Liver (tissue), 9 donors: Measurements from ENCODE around the gene KAT2A. TPM values are rescaled to one million over a fixed set of nuclear protein-coding genes. Genes with fewer than 3 reads are reported as not detected.

Source experiments
- DNase-seq: peaks from one replicate; pipeline ENCODE4 v3.0.0-alpha.2; 2017; ENCODE audit warnings: low spot score
- H3K27ac ChIP-seq, 2 donors: one replicate each; pipeline ENCODE4 v1.7.0; 2013; ENCODE audit warnings: inconsistent platforms in 2 of 2, low read length in 2 of 2, control low read depth in 1 of 2, low read depth in 1 of 2, mild to moderate bottlenecking in 1 of 2
- H3K27me3 ChIP-seq, 4 donors: one replicate each; pipeline versions ENCODE4 v1.6.1 to v1.7.0; 2013; ENCODE audit warnings: low read length in 3 of 4, inconsistent platforms in 1 of 4, mild to moderate bottlenecking in 1 of 4, moderate library complexity in 1 of 4; ENCODE audit not compliant: control insufficient read depth in 4 of 4, insufficient read depth in 4 of 4
- H3K36me3 ChIP-seq, 4 donors: one replicate each; pipeline versions ENCODE4 v1.6.1 to v1.7.0; 2013; ENCODE audit warnings: low read length in 3 of 4, mild to moderate bottlenecking in 3 of 4, low read depth in 1 of 4, moderate library complexity in 1 of 4; ENCODE audit not compliant: control insufficient read depth in 4 of 4, insufficient read depth in 3 of 4
- H3K4me1 ChIP-seq, 4 donors: one replicate each; pipeline versions ENCODE4 v1.6.1 to v1.7.0; 2013; ENCODE audit warnings: low read length in 3 of 4, mild to moderate bottlenecking in 3 of 4, moderate library complexity in 1 of 4; ENCODE audit not compliant: control insufficient read depth in 4 of 4, insufficient read depth in 4 of 4
- H3K4me3 ChIP-seq, 3 donors: one replicate each; pipeline versions ENCODE4 v1.6.1 to v1.7.0; 2013; ENCODE audit warnings: low read length in 3 of 3, control low read depth in 1 of 3, low read depth in 1 of 3, mild to moderate bottlenecking in 1 of 3
- H3K9ac ChIP-seq, 2 donors: one replicate each; pipeline ENCODE4 v1.7.0; 2013; ENCODE audit warnings: low read length in 2 of 2, mild to moderate bottlenecking in 2 of 2, moderate library complexity in 2 of 2, control low read depth in 1 of 2, low read depth in 1 of 2
- H3K9me3 ChIP-seq, 4 donors: one replicate each; pipeline versions ENCODE4 v1.6.1 to v1.7.0; 2013; ENCODE audit warnings: low read length in 3 of 4; ENCODE audit not compliant: control insufficient read depth in 4 of 4
- EGR1 ChIP-seq, 2 donors: IDR thresholded peaks; 2 replicates each; pipeline ENCODE4 v1.6.1; 2016 to 2018; ENCODE audit warnings: antibody characterized with exemption in 2 of 2, low read depth in 2 of 2
- FOXA1 ChIP-seq: IDR thresholded peaks from 2 replicates; pipeline ENCODE4 v1.6.1; 2016; ENCODE audit warnings: antibody characterized with exemption
- FOXA2 ChIP-seq: IDR thresholded peaks from 2 replicates; pipeline ENCODE4 v1.6.1; 2016; ENCODE audit warnings: antibody characterized with exemption
- GABPA ChIP-seq, 2 donors: IDR thresholded peaks in 1 of 2; conservative IDR thresholded peaks in 1 of 2; 2 replicates each; pipeline ENCODE4 v1.6.1; 2016; ENCODE audit warnings: antibody characterized with exemption in 2 of 2, mild to moderate bottlenecking in 1 of 2, moderate library complexity in 1 of 2
- HNF4A ChIP-seq, 2 donors: conservative IDR thresholded peaks; 2 replicates each; pipeline ENCODE4 v1.6.1; 2016; ENCODE audit warnings: antibody characterized with exemption in 2 of 2, mild to moderate bottlenecking in 2 of 2
- HNF4G ChIP-seq: IDR thresholded peaks from 2 replicates; pipeline ENCODE4 v1.6.1; 2016; ENCODE audit warnings: antibody characterized with exemption
- JUND ChIP-seq, 2 donors: IDR thresholded peaks; 2 replicates each; pipeline ENCODE4 v1.6.1; 2016; ENCODE audit warnings: antibody characterized with exemption in 2 of 2
- NR2F2 ChIP-seq: IDR thresholded peaks from 2 replicates; pipeline ENCODE4 v1.6.1; 2016; ENCODE audit warnings: antibody characterized with exemption
- RAD21 ChIP-seq, 2 donors: IDR thresholded peaks; 2 replicates each; pipeline ENCODE4 v1.6.1; 2016; ENCODE audit warnings: antibody characterized with exemption in 2 of 2, mild to moderate bottlenecking in 2 of 2
- RXRA ChIP-seq, 2 donors: IDR thresholded peaks; 2 replicates each; pipeline ENCODE4 v1.6.1; 2017 to 2018; ENCODE audit warnings: antibody characterized with exemption in 2 of 2, mild to moderate bottlenecking in 1 of 2
- SP1 ChIP-seq: IDR thresholded peaks from 2 replicates; pipeline ENCODE4 v1.6.1; 2018; ENCODE audit warnings: antibody characterized with exemption, mild to moderate bottlenecking
- TAF1 ChIP-seq: conservative IDR thresholded peaks from 2 replicates; pipeline ENCODE4 v1.6.1; 2016; ENCODE audit warnings: antibody characterized with exemption, mild to moderate bottlenecking
- YY1 ChIP-seq: IDR thresholded peaks from 2 replicates; pipeline ENCODE4 v1.6.1; 2016; ENCODE audit warnings: antibody characterized with exemption, mild to moderate bottlenecking
- WGBS: extraction: QIAGEN DNeasy Blood & Tissue Kit; methylation state at CpG from one replicate; pipeline ENCODE4 v1.1.7; 2013; 5-methylcytosine and 5-hydroxymethylcytosine counted together
- polyA plus RNA-seq, 2 donors: library from polyadenylated mRNA; stranded (reverse) in 1 of 2; unstranded in 1 of 2; fragments of 200-250 nt in 1 of 2; fragments of >200 nt in 1 of 2; fragmentation: Nextera tagmentation in 1 of 2; extraction: Ambion mirVana in 1 of 2; gene quantifications; one replicate each; pipeline versions ENCODE4 v1.2.1 to v1.2.3, GENCODE V29; 2013 to 2015
- total RNA-seq, 2 donors: library from RNA; depleted of rRNA; stranded (reverse); fragments of >200 nt; gene quantifications; one replicate each; pipeline ENCODE4 v1.2.3, GENCODE V29; 2014
- TF ChIP-seq, protein P1 (sequence below): IDR thresholded peaks from 2 replicates; pipeline ENCODE4 v1.6.1; 2016; ENCODE audit warnings: antibody characterized with exemption
- TF ChIP-seq, protein P2 (sequence below): IDR thresholded peaks from 2 replicates; pipeline ENCODE4 v1.6.1; 2016; ENCODE audit warnings: antibody characterized with exemption
- TF ChIP-seq, protein P3 (sequence below): fragments of 150-350 bp; IDR thresholded peaks from 2 replicates; pipeline ENCODE4 v1.5.1; 2017; ENCODE audit warnings: improper control_type of control experiment, low read depth, low read length; ENCODE audit not compliant: missing input control
- TF ChIP-seq, protein P4 (sequence below): IDR thresholded peaks from 2 replicates; pipeline ENCODE4 v1.6.1; 2016; ENCODE audit warnings: antibody characterized with exemption, mild to moderate bottlenecking
- TF ChIP-seq, protein P5 (sequence below): IDR thresholded peaks from 2 replicates; pipeline ENCODE4 v1.6.1; 2016; ENCODE audit warnings: antibody characterized with exemption
- donor health status: healthy.
- donor health status: healthy.
- donor health status: healthy.
- donor health status: healthy.
- donor health status: healthy.

Gene KAT2A
- total and polyA plus RNA-seq, 4 donors = 5.1 to 14.4 (median 9.6) TPM

DNA sequence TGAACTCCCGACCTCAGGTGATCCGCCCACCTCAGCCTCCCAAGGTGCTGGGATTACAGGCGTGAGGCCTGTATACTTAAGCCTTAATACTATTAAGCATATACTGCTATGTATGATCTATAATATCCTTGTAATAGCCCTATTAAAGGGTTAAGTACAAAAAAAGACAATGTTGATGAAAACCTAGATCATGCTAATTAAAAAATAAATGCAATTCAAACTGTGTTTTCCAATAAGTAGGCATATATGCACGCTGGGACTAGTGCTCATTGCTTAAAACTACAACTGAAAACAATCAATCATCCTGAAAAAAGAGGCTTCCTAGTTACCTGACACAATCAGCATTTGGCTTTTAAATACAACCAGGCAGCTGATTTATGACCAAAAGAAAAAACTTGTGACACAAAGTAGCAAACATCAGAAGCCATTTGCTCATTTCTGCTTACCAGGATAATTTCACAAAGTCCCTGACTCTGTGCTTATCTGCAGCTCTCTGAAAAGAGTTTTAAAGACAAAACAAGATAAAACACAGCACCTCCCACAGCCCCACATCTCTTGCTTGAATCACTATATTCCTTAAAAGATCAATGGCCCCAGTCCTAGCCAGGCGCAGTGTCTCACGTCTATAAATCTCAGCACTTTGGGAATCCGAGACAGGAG lies 34.0 kb downstream of the KAT2A start (continued):
- TF ChIP-seq RXRA (IDR thresholded peaks at IDR 0.05) (no peak), FOXA2 (no peak), EGR1 (IDR thresholded peaks at IDR 0.05; ENCODE audit: low read depth in 2 of 2) (no peak), NR2F2 (no peak), GABPA (IDR thresholded peaks at IDR 0.05 in 1 of 2, conservative IDR thresholded peaks at IDR 0.05 in 1 of 2) (no peak)
- TF ChIP-seq, protein P1, sequence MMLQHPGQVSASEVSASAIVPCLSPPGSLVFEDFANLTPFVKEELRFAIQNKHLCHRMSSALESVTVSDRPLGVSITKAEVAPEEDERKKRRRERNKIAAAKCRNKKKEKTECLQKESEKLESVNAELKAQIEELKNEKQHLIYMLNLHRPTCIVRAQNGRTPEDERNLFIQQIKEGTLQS = no peak
- TF ChIP-seq, protein P2, sequence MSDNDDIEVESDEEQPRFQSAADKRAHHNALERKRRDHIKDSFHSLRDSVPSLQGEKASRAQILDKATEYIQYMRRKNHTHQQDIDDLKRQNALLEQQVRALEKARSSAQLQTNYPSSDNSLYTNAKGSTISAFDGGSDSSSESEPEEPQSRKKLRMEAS = no peak

DNA sequence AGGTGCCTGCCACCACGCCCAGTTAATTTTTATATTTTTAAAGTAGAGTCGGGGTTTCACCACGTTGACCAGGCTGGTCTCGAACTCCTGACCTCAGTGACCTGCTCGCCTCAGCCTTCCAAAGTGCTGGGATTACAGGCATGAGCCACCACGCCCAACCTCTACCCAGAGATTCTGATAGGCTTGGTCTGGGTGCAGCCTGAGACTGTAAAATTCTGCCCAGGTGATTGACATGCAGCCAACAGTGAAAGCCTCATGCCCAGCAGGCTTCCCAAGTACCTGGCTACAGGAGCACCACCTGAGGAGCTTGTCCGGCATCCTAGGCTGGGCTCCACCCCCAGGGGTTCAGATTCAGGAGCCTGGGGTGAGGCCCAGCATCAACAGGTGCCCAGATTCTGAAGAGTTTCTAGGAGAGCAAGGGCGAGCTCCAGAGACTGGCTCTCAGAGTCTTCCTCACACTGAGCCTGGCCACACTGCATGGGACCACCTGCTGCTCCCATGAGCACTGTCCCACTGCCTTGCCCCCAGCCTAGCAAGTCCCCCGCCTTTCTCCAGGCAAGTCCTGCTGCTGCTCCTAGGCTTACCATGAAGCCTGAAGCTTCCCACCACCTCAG lies 39.5 kb downstream of the KAT2A start:
- Histone ChIP-seq H3K27me3 (no peaks in the 10 kb centered on the region), H3K27ac (no peak overlapping the region), H3K9me3 (no peaks in the 10 kb centered on the region), H3K9ac (no peak overlapping the region), H3K36me3 (no peaks in the 10 kb centered on the region), H3K4me1 (no peaks in the 10 kb centered on the region), H3K4me3 (no peak overlapping the region)
- WGBS = 88% methylated on average over 9 of the region's 9 CpGs
- TF ChIP-seq YY1 (no peak), HNF4G (no peak), SP1 (no peak), JUND (IDR thresholded peaks at IDR 0.05) (no peak), TAF1 (no peak), HNF4A (conservative IDR thresholded peaks at IDR 0.05) (no peak), EGR1 (IDR thresholded peaks at IDR 0.05; ENCODE audit: low read depth in 2 of 2) (no peak), RAD21 (IDR thresholded peaks at IDR 0.05) (no peak), NR2F2 (no peak), GABPA (IDR thresholded peaks at IDR 0.05 in 1 of 2, conservative IDR thresholded peaks at IDR 0.05 in 1 of 2) (no peak), FOXA2 (no peak), FOXA1 (no peak), RXRA (IDR thresholded peaks at IDR 0.05) (no peak)
- TF ChIP-seq, protein P3, sequence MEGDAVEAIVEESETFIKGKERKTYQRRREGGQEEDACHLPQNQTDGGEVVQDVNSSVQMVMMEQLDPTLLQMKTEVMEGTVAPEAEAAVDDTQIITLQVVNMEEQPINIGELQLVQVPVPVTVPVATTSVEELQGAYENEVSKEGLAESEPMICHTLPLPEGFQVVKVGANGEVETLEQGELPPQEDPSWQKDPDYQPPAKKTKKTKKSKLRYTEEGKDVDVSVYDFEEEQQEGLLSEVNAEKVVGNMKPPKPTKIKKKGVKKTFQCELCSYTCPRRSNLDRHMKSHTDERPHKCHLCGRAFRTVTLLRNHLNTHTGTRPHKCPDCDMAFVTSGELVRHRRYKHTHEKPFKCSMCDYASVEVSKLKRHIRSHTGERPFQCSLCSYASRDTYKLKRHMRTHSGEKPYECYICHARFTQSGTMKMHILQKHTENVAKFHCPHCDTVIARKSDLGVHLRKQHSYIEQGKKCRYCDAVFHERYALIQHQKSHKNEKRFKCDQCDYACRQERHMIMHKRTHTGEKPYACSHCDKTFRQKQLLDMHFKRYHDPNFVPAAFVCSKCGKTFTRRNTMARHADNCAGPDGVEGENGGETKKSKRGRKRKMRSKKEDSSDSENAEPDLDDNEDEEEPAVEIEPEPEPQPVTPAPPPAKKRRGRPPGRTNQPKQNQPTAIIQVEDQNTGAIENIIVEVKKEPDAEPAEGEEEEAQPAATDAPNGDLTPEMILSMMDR = no peak
- TF ChIP-seq, protein P1 = no peak
- TF ChIP-seq, protein P2 = no peak
- TF ChIP-seq, protein P4, sequence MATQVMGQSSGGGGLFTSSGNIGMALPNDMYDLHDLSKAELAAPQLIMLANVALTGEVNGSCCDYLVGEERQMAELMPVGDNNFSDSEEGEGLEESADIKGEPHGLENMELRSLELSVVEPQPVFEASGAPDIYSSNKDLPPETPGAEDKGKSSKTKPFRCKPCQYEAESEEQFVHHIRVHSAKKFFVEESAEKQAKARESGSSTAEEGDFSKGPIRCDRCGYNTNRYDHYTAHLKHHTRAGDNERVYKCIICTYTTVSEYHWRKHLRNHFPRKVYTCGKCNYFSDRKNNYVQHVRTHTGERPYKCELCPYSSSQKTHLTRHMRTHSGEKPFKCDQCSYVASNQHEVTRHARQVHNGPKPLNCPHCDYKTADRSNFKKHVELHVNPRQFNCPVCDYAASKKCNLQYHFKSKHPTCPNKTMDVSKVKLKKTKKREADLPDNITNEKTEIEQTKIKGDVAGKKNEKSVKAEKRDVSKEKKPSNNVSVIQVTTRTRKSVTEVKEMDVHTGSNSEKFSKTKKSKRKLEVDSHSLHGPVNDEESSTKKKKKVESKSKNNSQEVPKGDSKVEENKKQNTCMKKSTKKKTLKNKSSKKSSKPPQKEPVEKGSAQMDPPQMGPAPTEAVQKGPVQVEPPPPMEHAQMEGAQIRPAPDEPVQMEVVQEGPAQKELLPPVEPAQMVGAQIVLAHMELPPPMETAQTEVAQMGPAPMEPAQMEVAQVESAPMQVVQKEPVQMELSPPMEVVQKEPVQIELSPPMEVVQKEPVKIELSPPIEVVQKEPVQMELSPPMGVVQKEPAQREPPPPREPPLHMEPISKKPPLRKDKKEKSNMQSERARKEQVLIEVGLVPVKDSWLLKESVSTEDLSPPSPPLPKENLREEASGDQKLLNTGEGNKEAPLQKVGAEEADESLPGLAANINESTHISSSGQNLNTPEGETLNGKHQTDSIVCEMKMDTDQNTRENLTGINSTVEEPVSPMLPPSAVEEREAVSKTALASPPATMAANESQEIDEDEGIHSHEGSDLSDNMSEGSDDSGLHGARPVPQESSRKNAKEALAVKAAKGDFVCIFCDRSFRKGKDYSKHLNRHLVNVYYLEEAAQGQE = no peak
- TF ChIP-seq, protein P5, sequence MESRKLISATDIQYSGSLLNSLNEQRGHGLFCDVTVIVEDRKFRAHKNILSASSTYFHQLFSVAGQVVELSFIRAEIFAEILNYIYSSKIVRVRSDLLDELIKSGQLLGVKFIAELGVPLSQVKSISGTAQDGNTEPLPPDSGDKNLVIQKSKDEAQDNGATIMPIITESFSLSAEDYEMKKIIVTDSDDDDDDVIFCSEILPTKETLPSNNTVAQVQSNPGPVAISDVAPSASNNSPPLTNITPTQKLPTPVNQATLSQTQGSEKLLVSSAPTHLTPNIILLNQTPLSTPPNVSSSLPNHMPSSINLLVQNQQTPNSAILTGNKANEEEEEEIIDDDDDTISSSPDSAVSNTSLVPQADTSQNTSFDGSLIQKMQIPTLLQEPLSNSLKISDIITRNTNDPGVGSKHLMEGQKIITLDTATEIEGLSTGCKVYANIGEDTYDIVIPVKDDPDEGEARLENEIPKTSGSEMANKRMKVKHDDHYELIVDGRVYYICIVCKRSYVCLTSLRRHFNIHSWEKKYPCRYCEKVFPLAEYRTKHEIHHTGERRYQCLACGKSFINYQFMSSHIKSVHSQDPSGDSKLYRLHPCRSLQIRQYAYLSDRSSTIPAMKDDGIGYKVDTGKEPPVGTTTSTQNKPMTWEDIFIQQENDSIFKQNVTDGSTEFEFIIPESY = no peak
- DNase-seq = no peak
